HG03175 (cell line): ENCODE measurements around the gene ATP6V1G3.
"Not testable (repeated sequence)": the region's sequence is repeated elsewhere in the genome, so short reads cannot be mapped to it uniquely, and the experiment has no call there.

Experiments used
- ATAC-seq: cut with Tn5 transposase; IDR thresholded peaks from one replicate; pipeline ENCODE4 v1.9.1; 2021; ENCODE audit warnings: mild to moderate bottlenecking, moderate library complexity; ENCODE audit not compliant: unreplicated experiment

ATP6V1G3 gene

DNA sequence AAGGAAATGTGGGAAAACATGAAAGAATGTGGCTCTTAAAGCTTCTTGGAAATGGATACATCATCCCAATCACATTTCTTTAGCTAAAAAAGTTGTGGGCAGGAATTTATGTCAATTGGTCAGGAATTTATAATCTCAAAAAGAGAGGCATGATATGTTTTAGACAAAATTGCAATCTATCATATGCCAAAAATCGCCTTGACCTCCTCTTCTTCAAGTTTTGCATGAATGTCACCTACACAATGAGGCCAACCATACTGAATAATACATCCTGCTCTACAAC is 42.4 kb downstream of the ATP6V1G3 start:
- ATAC-seq: no peak

- no peak for ATAC-seq
These were observed 43.0 kb downstream of the ATP6V1G3 start for GRCh38 chr1:198497326-198498102.

DNA sequence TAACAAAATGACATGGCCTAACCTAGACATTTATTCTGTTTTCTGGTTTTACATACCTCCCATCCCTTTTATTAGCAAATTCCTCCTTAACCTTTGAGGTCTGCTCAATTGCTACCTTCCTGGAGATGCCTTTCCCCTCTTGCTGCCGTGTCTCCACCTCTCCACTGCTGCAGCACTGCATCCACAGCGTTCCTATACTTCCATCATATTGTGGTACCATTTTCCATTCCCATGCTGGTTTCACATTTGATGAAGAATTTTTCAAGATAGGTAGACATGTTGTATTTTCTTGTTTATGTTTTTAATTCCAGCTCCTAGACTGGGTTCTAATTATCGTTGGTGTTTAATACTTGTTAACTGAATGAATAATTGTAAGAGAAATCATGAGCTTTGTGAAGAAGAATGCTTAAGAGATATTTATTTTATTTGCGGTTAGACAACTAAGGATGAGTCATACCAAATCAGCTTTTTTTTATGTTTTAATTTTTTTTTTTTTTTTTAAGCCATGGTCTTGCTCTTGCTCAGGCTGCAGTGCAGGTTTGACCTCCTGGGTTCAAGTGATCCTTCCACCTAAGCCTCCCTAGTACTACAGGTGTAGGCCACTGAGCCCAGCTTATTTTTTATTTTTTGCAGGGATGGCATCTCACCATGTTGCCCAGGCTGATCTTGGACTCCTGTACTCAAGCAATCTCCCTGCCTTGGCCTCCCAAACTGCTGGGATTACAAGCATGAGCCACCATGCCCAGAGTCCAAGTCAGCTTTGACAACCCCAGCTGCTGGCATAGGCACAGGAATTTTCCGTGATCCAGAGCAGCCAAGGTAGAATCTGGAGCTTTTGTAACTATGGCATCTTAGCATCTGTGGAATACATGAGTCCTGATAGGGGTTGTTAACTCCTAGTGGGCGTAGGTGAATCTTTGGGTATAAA is 44.0 kb downstream of the ATP6V1G3 start:
- ATAC-seq: no peak

DNA sequence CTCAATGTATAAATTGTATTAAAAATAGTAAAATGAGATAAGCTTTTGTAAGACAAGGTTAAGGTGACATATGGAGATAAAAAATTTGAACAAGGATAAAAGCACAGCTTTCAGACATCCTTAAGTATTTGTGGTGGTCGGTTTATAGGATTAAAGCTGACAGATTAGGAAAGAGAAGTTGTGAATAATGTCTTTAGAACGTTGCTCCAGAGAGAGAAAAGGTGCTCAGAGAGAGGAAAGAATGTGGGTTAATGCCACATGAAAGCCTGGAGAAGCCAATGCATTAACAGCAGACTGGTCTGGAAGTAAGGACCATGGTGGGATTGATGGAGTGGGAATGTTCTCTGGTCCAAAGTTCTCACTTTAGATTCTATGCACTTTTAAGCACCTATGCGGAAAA is 44.8 kb downstream of the ATP6V1G3 start:
- no peak for ATAC-seq

GRCh38 chr1:198494658-198495103 is 45.8 kb downstream of the ATP6V1G3 start:
- ATAC-seq: no peak

DNA sequence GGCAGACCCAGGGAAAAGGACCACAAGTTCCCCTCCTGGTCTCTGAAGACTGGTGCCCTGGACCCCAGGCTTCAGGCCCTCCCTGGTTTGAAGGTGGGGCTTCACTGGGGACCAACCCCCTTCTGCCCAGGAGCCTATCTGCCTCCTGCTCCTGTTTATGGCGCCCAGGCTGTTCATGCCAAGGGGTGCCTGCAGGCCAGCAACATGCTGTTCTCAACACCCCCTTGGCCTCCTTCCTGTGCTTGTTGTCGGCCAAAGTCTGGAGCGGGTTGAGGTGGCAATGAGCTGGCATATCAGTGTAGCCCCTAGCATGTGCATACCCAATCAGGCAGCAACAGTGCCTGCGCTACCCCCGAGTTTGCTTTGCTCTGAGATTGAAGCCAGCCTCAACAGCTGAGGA is 46.3 kb downstream of the ATP6V1G3 start:
- no peak for ATAC-seq

DNA sequence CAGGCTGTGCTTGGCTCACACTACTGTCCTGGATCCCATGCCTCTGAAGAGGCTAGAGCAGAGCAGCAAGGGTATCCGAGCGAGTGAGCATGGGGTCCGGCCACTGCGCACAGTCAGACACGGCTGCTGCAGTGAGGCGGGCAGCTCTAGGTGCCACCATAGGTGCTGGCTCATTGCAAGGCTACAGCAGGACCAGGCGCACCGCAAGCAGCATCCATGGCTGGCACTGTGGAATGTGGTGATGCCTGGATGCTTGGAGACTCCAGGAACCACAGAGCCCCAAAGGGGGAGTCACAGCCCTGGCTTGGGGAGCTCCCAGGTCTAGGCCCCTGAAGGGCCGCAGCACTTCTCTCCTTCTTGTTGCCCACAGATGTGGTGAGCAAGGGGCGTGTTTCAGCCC is 47.2 kb downstream of the ATP6V1G3 start:
- no peak for ATAC-seq

DNA sequence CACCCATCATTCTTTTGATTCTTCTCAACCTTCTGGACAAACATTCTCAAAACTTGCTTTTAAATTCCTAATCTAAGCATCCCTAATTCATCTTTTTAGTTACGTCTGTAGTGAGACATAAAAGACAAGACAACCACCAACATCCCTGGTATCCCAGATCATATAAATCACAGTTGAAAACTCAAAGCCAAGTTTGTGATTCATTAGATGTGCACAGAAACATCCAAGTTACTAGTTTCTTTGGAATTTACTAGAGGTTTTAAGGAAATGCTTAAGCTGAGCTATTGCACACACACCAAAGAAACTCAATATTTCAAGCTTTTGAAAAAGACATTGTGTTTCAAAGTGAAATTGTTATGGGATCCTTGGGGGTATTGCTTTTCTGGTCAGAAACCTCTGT is 47.6 kb downstream of the ATP6V1G3 start:
- ATAC-seq: no peak

DNA sequence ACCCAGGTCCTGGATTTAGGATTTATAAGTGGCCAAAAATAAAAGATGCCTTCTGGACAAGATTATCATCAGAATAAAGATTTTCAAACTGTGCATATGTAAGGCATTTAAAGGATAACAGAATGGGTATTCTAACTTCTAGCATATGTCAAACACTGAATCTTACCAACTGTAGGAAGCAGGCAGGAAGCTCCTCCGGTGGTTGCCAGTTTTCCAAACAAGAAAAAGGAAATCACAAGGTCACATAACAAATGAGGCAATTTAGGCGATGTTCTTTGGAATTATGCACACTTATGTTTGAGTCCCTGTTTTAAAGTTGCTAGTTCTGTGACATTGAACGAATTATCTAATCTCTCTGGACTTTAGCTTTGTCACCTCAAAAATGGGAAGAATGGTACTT is 48.9 kb downstream of the ATP6V1G3 start:
- ATAC-seq: no peak

DNA sequence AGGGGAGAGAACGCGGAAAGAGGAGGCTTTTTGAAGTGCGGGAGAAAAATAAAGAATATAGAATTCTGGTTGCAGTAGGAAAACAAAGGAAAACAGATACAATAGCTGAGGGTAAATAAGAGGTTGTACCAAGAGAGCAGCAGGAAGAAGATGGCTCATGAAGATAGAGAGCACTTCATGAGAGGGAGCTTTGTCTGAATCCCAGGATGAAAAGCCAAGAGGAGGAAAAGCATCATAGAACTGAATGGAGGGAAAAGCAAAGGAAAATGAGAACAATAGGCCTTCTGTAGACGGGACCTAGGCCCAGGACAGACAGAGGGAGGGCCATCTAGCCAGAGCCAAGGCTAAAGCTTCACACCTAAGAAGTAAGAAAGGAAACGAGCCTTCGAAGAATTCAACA is 49.5 kb downstream of the ATP6V1G3 start:
- ATAC-seq: no peak

DNA sequence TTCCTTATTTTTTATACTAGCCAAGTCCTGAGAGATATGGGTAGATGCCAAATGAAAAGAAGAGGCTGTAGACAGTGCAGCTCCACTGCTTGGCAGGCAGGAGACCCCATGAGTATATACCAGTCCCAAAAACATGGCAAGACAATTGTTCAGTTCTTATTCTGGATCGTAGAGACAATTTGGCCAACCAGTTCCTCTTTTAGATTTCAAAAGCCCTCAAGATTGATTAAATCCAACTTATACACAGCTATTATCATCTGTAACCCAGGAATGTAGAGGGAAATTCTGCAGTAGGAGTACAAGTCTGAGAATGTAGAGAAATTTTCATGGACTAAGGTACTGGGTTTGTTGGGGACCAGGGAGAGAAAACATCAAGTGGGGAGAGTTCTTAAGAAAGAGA is 50.3 kb downstream of the ATP6V1G3 start:
- no peak for ATAC-seq

GRCh38 chr1:198486903-198487302 is 53.6 kb downstream of the ATP6V1G3 start:
- no peak for ATAC-seq

DNA sequence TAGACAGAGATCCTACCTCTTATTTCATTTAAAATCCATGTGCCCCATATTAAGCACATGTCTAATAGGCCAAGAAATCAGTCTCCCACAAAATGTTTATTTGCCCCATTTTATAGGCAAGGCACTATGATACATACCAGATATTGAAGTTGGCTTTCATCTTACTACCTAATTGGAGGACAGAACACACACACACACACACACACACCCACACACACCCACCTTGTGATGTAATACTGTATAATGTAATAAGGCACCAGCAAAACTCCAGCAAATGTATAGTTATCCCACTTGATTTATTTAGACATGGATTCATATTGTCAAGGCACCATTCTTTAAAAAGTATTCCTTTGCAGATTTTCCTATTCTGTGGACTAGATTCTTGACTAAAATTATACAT is 56.8 kb downstream of the ATP6V1G3 start:
- ATAC-seq: no peak

DNA sequence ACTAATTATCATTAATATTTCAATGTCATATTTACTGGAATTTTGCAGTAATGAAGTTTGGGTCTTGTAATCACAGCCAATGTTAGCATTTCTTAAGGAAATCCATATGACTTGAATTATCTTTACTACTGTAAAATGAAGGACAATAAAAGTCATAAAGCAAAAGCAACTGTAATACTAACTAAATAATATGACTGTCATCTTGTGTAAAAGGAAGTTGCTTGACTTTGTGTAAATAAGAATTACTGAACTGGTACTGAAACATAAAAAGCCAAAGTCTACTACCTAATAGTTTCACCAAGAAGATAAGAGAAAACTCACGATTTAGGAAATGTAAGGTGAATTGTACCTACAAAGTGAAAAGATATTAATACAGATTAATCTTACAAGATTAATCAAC is 57.5 kb downstream of the ATP6V1G3 start:
- ATAC-seq: no peak

DNA sequence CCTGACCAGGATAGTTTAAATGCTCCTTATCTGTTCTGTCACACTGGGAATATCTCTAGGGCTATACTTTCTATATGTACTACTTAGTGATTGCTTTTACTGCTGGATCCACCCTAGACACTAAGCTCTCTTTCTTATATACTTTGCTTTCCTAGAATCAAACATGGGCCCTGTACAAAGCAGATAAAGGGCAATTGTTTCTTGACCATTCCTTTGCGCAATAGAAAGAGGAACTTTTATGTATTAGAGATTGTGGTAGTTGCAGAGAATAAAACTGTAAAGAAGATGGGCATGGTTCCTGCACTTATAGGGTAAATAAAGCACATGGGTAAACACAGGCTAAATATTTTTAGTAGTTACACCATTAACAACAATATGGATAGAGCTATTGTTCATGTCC is 58.8 kb downstream of the ATP6V1G3 start:
- ATAC-seq: no peak

DNA sequence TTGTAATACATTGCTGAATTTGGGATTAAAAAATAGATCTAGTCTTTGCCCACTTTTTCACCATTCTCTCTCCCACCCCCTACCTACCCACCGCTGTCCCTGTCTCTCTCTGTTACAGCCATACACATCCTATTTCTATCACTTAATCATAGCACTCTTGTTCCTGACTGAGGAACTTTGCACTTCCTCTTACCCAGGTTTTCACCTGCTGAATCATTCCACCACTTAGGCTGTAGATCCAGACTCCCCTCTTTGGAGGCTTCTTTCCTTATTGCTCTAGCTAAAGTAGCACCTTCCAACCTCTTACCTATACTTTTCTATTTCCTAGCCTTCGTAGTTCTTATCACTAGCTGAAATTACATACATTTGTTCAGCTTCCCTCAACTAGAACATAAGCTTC is 59.6 kb downstream of the ATP6V1G3 start:
- no peak for ATAC-seq

DNA sequence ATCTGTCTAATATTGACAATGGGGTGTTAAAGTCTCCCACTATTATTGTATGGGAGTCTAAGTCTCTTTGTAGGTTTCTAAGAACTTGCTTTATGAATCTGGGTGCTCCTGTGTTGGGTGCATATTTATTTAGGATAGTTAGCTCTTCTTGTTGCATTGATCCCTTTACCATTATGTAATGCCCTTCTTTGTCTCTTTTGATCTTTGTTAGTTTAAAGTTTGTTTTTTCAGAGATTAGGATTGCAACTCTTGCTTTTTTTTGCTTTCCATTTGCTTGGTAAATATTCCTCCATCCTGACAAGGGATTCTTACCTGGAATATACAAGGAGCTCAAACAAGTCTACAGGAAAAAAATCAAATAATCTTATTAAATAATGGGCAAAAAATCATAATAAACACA is 63.1 kb downstream of the ATP6V1G3 start:
- not testable (repeated sequence) for ATAC-seq
